HEK293T (cell line): Measurements from ENCODE around the gene LGR6.

Source experiments
- ARNT ChIP-seq: fragments of 450-650 bp; IDR thresholded peaks from 2 replicates; pipeline ENCODE4 v1.6.1; 2017; ENCODE audit warnings: mild to moderate bottlenecking
- HDGF ChIP-seq: fragments of 450-650 bp; IDR thresholded peaks from 2 replicates; pipeline ENCODE4 v1.6.1; 2017; ENCODE audit warnings: antibody characterized with exemption, borderline replicate concordance
- LEF1 ChIP-seq: fragments of 450-650 bp; IDR thresholded peaks from 2 replicates; pipeline ENCODE4 v1.6.1; 2017; ENCODE audit warnings: mild to moderate bottlenecking, borderline replicate concordance
- SP1 ChIP-seq: fragments of 450-650 bp; IDR thresholded peaks from 2 replicates; pipeline ENCODE4 v1.6.1; 2017
- TARDBP ChIP-seq: fragments of 450-650 bp; IDR thresholded peaks from 2 replicates; pipeline ENCODE4 v1.6.1; 2016

DNA sequence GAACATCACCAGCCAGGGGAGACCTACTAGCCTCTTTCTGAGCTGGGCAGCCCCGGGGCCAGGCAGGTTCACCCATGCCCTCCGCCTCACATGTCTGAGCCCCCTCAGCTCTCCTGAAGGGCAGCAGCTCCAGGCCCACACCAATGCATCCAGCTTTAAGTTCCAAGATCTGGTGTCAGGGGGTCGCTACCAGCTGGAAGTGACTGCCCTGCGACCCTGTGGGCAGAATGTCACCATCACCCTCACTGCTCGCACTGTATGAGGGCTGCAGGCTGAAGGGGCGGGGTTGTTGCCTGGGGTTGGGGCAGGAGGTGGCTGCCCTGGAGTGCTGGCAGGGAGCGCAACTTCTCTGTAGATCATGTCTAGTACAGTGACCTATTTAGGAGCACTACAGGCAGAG, 24.7 kb upstream of the LGR6 start:
- TF ChIP-seq TARDBP (no peak), HDGF (no peak), ARNT (no peak), SP1 (no peak), LEF1 (no peak)
